C4-2B (cell line): ENCODE data around the gene FLII.
A peak's percentile ranks its signal among the peaks of the same experiment; 100 is the strongest.

Experiments used
- H3K27ac ChIP-seq: fragments of 450-650 bp; 2 replicates; pipeline ENCODE4 v1.5.1; 2017
- CTCF ChIP-seq: fragments of 450-650 bp; conservative IDR thresholded peaks from 2 replicates; pipeline ENCODE4 v1.5.1; 2017; ENCODE audit warnings: mild to moderate bottlenecking
- ZFX ChIP-seq: fragments of 450-650 bp; IDR thresholded peaks from 2 replicates; pipeline ENCODE4 v1.6.1; 2017

FLII gene

GRCh38 chr17:18252160-18252559, 6.4 kb downstream of the FLII start:
- H3K27ac ChIP-seq, result no peak overlapping the region
- TF ChIP-seq CTCF (no peak), ZFX (no peak)

- H3K27ac ChIP-seq, result no peak overlapping the region
- TF ChIP-seq CTCF (no peak), ZFX (no peak)
These were observed 7.3 kb downstream of the FLII start for GRCh38 chr17:18251204-18251603.

- H3K27ac ChIP-seq, result no peak overlapping the region
- TF ChIP-seq ZFX (no peak), CTCF (no peak)
These were observed 7.8 kb downstream of the FLII start for GRCh38 chr17:18250708-18251107.

GRCh38 chr17:18250259-18250658, 8.3 kb downstream of the FLII start:
- H3K27ac ChIP-seq, result no peak overlapping the region
- TF ChIP-seq ZFX, result no peak
- TF ChIP-seq CTCF, result no peak

DNA sequence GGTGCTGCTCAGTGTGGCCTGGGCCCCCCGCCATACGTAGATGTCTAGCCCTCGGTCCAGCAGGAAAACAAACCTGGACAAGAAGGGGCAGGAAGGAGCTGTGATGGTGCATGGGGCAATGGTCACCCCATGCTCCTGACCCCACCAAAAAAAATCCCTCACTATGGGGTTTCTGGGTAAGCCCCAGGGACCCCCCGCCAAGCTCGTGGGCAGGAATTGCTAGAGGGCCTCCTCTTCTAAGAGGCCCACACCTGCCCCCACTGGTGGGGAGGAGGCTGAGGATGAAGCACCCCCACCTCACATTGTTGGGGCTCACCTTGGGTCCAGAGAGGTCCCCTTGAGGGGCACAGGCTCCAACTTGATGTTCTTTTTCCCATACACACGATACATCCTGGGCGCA, 9.7 kb downstream of the FLII start:
- H3K27ac ChIP-seq, result no peak overlapping the region
- TF ChIP-seq ZFX, result no peak
- no peak for TF ChIP-seq CTCF

- no peak overlapping the region for H3K27ac ChIP-seq
- TF ChIP-seq CTCF (peak; percentile 86), ZFX (no peak)
These were observed 10.2 kb downstream of the FLII start for GRCh38 chr17:18248300-18248731.

GRCh38 chr17:18247613-18248001, 10.9 kb downstream of the FLII start:
- H3K27ac ChIP-seq, result no peak overlapping the region
- TF ChIP-seq ZFX (no peak), CTCF (no peak)
